Hematopoietic multipotent progenitor cell (in vitro differentiated cells): ENCODE measurements around the gene TMEM51. TPM values are rescaled to one million over a fixed set of nuclear protein-coding genes. Genes with fewer than 3 reads are reported as not detected.
A peak's percentile ranks its signal among the peaks of the same experiment; 100 is the strongest.

Experiments used
- DNase-seq, 3 donors: peaks; one replicate each; pipeline ENCODE4 v3.0.0-alpha.2; 2011 to 2015; ENCODE audit warnings: low read depth in 2 of 3, low spot score in 2 of 3
- total RNA-seq: library from RNA; depleted of rRNA; stranded (reverse); fragments of >200 nt; gene quantifications from one replicate; pipeline ENCODE4 v1.2.3, GENCODE V29; 2012

The TMEM51 gene
- total RNA-seq, 1 donor: 0.54 TPM

GRCh38 chr1:15236746-15237145 lies 83.2 kb downstream of the TMEM51 start:
- no peak for DNase-seq

GRCh38 chr1:15238789-15239188 lies 85.2 kb downstream of the TMEM51 start:
- no peak for DNase-seq

- DNase-seq: no peak
Observed at GRCh38 chr1:15242766-15243165, 89.2 kb downstream of the TMEM51 start.

GRCh38 chr1:15243275-15244043 lies 89.9 kb downstream of the TMEM51 start:
- DNase-seq: no peak

GRCh38 chr1:15244813-15245212 lies 91.3 kb downstream of the TMEM51 start:
- no peak for DNase-seq

- peak in 1 of 3 donors; percentile 69 for DNase-seq
Observed at GRCh38 chr1:15245593-15246360, 92.2 kb downstream of the TMEM51 start.

- peak in 2 of 3 donors; percentile 66 to 71 for DNase-seq
Observed at GRCh38 chr1:15246960-15247614, 93.5 kb downstream of the TMEM51 start, which contains the start of gene FHAD1. Gene FHAD1, plus strand, starts transcription at chr1:15247223. Its CDS starts 4,562 bp downstream, at chr1:15251785.

GRCh38 chr1:15248216-15248615 lies 94.7 kb downstream of the TMEM51 start:
- DNase-seq: no peak

GRCh38 chr1:15249081-15249480 lies 95.5 kb downstream of the TMEM51 start:
- peak in 2 of 3 donors; percentile 76 to 91 for DNase-seq

GRCh38 chr1:15251857-15252835 lies 98.6 kb downstream of the TMEM51 start:
- DNase-seq: no peak

GRCh38 chr1:15254559-15254958 lies 101.0 kb downstream of the TMEM51 start:
- no peak for DNase-seq

- no peak for DNase-seq
Observed at GRCh38 chr1:15255582-15256149, 102.1 kb downstream of the TMEM51 start.

- DNase-seq: no peak
Observed at GRCh38 chr1:15256584-15256983, 103.0 kb downstream of the TMEM51 start.

- no peak for DNase-seq
Observed at GRCh38 chr1:15257309-15257708, 103.8 kb downstream of the TMEM51 start.

GRCh38 chr1:15258833-15259621 lies 105.5 kb downstream of the TMEM51 start:
- no peak for DNase-seq

- no peak for DNase-seq
Observed at GRCh38 chr1:15259622-15260007, 106.1 kb downstream of the TMEM51 start.

- DNase-seq: no peak
Observed at GRCh38 chr1:15260418-15261154, 107.0 kb downstream of the TMEM51 start.
